ENCODE data around the gene DHX58. TPM values are rescaled to one million over a fixed set of nuclear protein-coding genes. Genes with fewer than 3 reads are reported as not detected.
A peak's percentile ranks its signal among the peaks of the same experiment; 100 is the strongest.

Gene DHX58
- total RNA-seq, 1 donor from 2014 or later = not detected

DNA sequence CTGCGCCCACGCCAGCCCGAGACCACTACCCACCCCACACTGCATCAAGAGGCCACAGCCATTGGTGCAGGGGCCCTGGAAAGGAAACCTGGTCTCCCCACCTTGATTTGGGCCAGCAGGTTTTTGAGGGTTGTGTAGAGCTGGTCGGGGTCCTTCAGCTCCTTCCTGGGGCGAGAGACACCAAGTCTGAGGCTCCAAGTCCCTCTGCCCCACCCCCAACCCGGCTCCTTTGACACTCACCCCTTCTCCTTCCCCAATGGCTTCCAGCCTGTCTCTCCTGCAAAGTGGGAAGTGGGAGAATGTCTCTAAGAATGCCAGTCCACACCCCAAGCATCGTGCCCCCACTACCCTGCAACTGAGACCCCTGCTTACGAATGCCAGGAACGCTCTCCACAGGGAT is 1.6 kb upstream of the DHX58 start:
- H3K4me2 ChIP-seq = no peak overlapping the region

DNA sequence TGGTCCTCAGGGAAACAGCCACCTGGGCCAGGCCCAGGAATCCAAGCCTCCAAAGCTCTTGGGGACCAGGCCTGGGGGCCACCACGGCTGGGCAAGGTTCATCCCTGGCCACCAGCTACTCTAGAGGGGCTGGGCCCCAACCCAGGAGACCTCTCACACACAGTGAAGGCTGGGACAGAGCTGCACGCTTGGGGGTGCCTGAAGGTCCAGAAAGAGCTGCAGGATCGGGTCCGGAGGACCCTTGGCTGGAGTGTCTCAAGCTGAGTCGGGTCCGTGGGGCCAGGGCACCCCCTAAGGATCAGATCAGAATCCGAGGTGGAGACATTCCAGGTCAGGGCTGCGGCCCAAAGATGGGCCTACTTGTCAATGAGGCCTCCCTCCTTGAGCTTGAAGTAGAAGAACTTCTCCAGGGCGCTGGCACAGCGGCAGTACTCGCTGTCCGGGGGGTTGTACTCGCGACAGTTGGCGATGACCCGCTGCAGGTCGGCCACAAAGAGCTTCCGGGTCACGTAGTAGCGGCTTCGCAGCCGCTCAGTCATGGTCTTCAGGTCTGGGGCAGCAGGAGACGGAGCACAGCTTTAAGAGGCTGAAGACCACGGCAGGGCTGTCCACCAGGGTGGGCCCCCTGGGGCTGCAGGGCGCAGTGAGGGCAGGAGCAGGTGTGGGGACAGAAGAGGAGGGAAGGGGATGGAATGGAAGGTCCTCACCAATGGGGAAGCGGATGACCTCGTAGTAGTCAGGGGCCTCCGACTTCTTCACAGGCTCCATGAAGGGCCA is 967 bp upstream of the DHX58 start:
- Histone ChIP-seq H3K79me2 (ENCODE audit: low read depth) (no peaks in the 10 kb centered on the region), H3K36me3 (no peaks in the 10 kb centered on the region), H3F3A (ENCODE audit: low read depth) (no peaks in the 10 kb centered on the region), H3K9me3 (ENCODE audit: low read depth) (no peaks in the 10 kb centered on the region), H3K4me1 (no peaks in the 10 kb centered on the region), H3K9ac (no peak overlapping the region), H2AFZ (replicated peaks) (no peak overlapping the region), H3K4me3 (no peak overlapping the region), H3K27ac (no peak overlapping the region), H4K20me1 (ENCODE audit: low read depth) (no peaks in the 10 kb centered on the region), H3K27me3 (no peaks in the 10 kb centered on the region), H3K4me2 (no peak overlapping the region)
- Mint-ChIP-seq H3K4me1 (peaks cover 13% of the 10 kb centered on the region), H3K4me3 (peak overlapping the region; percentile 50), H3K36me3 (peaks cover 4% of the 10 kb centered on the region), H3K27ac (no peak overlapping the region), H3K9me3 (no peaks in the 10 kb centered on the region), H3K27me3 (ENCODE audit: insufficient read depth, low read depth) (peaks cover 4% of the 10 kb centered on the region)
- TF ChIP-seq EZH2phosphoT487 (IDR thresholded peaks at IDR 0.05) = no peak
- DNase-seq (ENCODE audit: low spot score) = no peak

More for the DNA sequence above, 1.6 kb upstream of the DHX58 start:
- H3K9me3 Mint-ChIP-seq = no peaks in the 10 kb centered on the region
- Histone ChIP-seq H3K36me3 (no peaks in the 10 kb centered on the region), H3K9me3 (ENCODE audit: low read depth) (no peaks in the 10 kb centered on the region), H3F3A (ENCODE audit: low read depth) (no peaks in the 10 kb centered on the region), H3K4me1 (no peaks in the 10 kb centered on the region), H4K20me1 (ENCODE audit: low read depth) (no peaks in the 10 kb centered on the region), H3K79me2 (ENCODE audit: low read depth) (no peaks in the 10 kb centered on the region), H3K27me3 (no peaks in the 10 kb centered on the region), H3K9ac (no peak overlapping the region), H3K27ac (no peak overlapping the region), H2AFZ (replicated peaks) (no peak overlapping the region), H3K4me3 (no peak overlapping the region)
- H3K36me3 Mint-ChIP-seq = peaks cover 4% of the 10 kb centered on the region
- H3K27ac Mint-ChIP-seq = no peak overlapping the region
- H3K27me3 Mint-ChIP-seq (ENCODE audit: insufficient read depth, low read depth) = peaks cover 4% of the 10 kb centered on the region
- no peak for TF ChIP-seq EZH2 (IDR thresholded peaks at IDR 0.05)
- DNase-seq (ENCODE audit: low spot score) = no peak
- peaks cover 9% of the 10 kb centered on the region for H3K4me1 Mint-ChIP-seq
- no peak overlapping the region for H3K4me3 Mint-ChIP-seq

DNA sequence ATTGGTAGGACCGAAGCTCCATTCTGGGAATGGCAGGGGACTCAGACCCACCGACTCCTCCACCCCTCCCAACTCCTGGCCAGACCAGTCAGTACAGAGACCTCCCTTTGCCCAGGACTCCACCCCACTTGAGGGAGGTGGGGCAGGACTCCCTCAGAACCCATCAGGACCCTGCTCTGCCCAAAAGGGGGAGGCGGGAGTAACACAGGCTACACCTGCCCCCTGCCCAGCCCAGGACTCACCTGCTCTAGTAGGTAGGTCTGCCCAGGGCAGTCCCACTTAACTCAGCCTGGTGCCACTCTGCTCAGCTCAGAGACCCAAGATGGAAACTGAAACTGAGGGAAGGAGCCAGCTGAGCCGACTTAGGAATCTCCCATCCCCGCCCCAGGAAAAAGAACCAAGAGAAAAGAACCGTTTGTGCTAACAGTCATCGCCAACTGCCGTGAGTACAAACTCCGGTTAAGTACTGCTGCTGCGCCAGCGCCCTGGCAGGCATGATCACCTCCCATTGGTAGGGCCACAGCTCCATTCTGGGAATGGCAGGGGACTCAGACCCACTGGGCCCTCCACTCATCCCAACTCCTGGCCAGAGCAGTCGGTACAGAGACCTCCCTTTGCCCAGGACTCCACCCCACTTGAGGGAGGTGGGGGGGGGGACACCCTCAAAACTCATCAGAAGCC is 503 bp downstream of the DHX58 start:
- Histone ChIP-seq H3K4me1 (peaks cover 4% of the 10 kb centered on the region), H4K20me1 (ENCODE audit: low read depth) (no peaks in the 10 kb centered on the region), H3K4me3 (no peak overlapping the region), H3K9ac (no peak overlapping the region), H3K27ac (no peak overlapping the region), H3K36me3 (no peaks in the 10 kb centered on the region), H3F3A (ENCODE audit: low read depth) (no peaks in the 10 kb centered on the region), H2AFZ (replicated peaks) (no peak overlapping the region), H3K4me2 (no peak overlapping the region), H3K79me2 (ENCODE audit: low read depth) (no peaks in the 10 kb centered on the region), H3K9me3 (ENCODE audit: low read depth) (no peaks in the 10 kb centered on the region), H3K27me3 (peaks cover 5% of the 10 kb centered on the region)
- TF ChIP-seq CTCF (IDR thresholded peaks at IDR 0.05) (no peak), EZH2 (IDR thresholded peaks at IDR 0.05) (no peak), EZH2phosphoT487 (IDR thresholded peaks at IDR 0.05) (no peak)
- peaks cover 20% of the 10 kb centered on the region for H3K4me1 Mint-ChIP-seq
- H3K4me3 Mint-ChIP-seq = no peak overlapping the region
- H3K27ac Mint-ChIP-seq = no peak overlapping the region
- peaks cover 3% of the 10 kb centered on the region for H3K27me3 Mint-ChIP-seq (ENCODE audit: insufficient read depth, low read depth)
- H3K9me3 Mint-ChIP-seq = no peaks in the 10 kb centered on the region
- H3K36me3 Mint-ChIP-seq = peaks cover 4% of the 10 kb centered on the region
- DNase-seq (ENCODE audit: low spot score) = no peak

DNA sequence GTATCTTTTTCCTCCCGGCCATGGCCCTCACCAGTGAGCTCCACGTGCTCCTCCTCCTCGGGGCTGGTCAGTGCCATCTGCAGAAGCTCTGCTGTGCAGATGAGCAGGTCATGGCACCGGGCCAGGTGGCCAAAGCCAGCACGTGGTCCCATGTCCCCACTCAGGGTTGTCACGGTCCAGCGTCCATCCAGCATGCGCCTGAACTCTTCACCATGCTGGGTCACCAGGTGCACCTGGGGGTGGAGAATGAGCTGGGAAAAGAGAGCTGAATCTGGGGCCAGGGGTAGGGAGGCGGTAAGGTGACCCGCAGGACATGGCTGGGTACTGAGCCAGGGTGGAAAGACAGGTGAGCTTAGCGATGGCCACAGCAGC is 1.3 kb downstream of the DHX58 start:
- Mint-ChIP-seq H3K27me3 (ENCODE audit: insufficient read depth, low read depth) (peaks cover 7% of the 10 kb centered on the region), H3K36me3 (peaks cover 3% of the 10 kb centered on the region), H3K9me3 (no peaks in the 10 kb centered on the region), H3K4me1 (peaks cover 17% of the 10 kb centered on the region), H3K27ac (no peak overlapping the region), H3K4me3 (no peak overlapping the region)
- H3K9me3 ChIP-seq (ENCODE audit: low read depth) = no peaks in the 10 kb centered on the region
- peaks cover 12% of the 10 kb centered on the region for H3K27me3 ChIP-seq
- H3K79me2 ChIP-seq (ENCODE audit: low read depth) = no peaks in the 10 kb centered on the region
- no peak overlapping the region for H3K9ac ChIP-seq
- no peak overlapping the region for H3K4me3 ChIP-seq
- no peaks in the 10 kb centered on the region for H3K36me3 ChIP-seq
- no peaks in the 10 kb centered on the region for H3F3A ChIP-seq (ENCODE audit: low read depth)
- H3K4me1 ChIP-seq = peaks cover 4% of the 10 kb centered on the region
- no peak overlapping the region for H3K27ac ChIP-seq
- H3K4me2 ChIP-seq = no peak overlapping the region
- no peak overlapping the region for H2AFZ ChIP-seq (replicated peaks)
- DNase-seq (ENCODE audit: low spot score) = no peak
- no peaks in the 10 kb centered on the region for H4K20me1 ChIP-seq (ENCODE audit: low read depth)
- TF ChIP-seq EZH2phosphoT487 (IDR thresholded peaks at IDR 0.05) (no peak), EZH2 (IDR thresholded peaks at IDR 0.05) (no peak), CTCF (IDR thresholded peaks at IDR 0.05) (no peak)

All from neural progenitor cell (in vitro differentiated cells).